ENCODE measurements around the gene TMEM163. TPM values are rescaled to one million over a fixed set of nuclear protein-coding genes. Genes with fewer than 3 reads are reported as not detected.

The TMEM163 gene
- total RNA-seq, 1 donor from 2014 or later: not detected

DNA sequence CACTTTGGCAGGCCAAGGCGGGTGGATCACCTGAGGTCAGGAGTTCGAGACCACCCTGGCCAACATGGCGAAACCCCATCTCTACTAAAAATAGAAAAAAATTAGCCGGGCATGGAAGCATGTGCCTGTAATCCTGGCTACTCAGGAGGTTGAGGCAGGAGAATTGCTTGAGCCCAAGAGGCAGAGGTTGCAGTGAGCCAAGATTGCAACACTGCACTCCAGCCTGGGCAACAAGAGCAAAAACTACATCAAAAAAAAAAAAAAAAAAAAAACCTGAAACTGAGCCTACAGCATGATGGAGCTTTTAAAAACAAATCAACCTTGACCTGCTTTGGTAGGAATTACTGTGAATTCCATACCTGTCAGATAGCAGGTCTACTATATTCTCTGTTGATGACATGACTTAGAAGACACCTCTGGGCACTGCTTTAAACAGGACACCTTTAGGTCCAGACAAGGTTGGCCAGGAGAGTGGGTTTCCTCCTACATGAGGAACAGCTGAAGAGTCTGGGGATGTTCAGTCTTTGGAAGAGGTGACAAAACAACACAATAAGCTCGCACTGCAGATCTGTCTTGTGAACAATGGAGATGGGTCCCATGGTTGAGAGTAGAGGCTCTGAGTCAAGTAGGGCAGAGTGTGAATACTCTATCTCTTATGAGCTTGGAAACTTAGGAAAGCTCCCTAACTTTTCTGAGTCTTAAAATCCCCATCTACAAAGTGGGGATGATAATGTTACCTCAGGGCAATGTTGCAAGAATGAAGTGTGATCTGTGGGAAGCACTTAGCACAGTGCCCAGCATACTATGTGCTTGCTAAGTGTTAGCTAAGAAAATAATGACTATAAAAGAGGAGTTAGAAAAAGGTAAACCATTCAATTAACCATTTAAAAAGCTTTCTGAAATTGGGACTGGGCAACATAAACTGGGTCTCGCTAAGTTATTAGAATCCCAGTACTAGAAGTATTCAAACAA lies 25.2 kb downstream of the TMEM163 start:
- DNase-seq (ENCODE audit: low read depth in 2 of 2): no peak

DNA sequence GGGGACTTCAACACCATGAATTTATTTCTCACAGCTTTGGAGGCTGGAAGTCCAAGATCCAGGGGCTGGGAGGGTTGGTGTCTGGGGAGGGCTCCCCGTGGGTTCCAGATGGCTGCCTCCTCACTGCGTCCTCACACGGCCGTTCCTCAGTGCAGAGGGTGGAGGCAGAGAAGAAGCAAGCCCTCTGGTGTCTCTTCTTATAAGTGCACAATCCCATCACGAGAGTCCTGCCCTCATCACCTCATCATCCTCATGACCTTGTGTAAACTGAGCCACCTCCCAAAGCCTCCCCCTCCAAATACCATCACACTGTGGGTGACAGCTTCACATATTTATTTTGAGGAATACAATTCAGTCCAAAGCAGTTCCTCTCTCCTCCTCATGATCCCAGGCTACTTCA lies 26.3 kb downstream of the TMEM163 start:
- no peak for DNase-seq (ENCODE audit: low read depth in 2 of 2)

GRCh38 chr2:134690629-134691215 lies 28.1 kb downstream of the TMEM163 start:
- no peak for DNase-seq (ENCODE audit: low read depth in 2 of 2)

DNA sequence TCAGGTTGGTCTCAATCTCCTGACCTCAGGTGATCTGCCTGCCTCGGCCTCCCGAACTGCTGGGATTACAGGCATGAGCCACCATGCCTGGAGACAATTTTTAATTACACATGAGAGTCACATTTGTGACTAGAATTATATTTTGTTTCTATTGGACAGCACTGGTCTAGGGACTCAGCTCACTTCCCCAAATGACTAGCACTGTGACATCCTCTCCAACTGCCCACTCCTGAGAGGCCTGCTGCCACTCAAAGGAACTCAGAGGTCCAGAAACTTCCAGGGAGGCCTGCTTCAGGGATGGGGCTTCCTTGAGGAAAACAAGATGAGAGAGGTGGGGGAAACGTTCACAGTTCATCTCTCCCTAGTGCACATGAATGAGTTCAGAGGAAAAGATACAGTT lies 29.5 kb downstream of the TMEM163 start:
- no peak for DNase-seq (ENCODE audit: low read depth in 2 of 2)

DNA sequence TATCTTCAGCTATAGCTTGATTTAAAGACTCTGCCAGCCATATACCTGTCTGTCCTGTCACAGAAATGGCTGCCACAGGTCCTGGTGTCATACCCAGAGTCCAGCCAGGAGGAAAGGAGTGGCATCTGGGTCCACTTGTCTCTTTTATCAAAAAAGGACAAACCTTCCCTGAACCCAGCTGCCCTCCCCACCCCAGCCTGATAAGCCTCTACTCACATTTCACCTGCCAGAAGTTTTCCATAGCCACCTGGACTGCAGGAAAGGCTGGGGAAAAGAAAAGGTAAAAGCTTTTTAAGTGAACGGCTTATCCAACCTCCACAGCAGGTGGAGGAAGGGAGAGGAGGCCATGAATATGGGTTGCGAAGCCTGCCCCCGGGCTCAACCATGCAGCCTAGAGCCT lies 32.8 kb downstream of the TMEM163 start:
- no peak for DNase-seq (ENCODE audit: low read depth in 2 of 2)

DNA sequence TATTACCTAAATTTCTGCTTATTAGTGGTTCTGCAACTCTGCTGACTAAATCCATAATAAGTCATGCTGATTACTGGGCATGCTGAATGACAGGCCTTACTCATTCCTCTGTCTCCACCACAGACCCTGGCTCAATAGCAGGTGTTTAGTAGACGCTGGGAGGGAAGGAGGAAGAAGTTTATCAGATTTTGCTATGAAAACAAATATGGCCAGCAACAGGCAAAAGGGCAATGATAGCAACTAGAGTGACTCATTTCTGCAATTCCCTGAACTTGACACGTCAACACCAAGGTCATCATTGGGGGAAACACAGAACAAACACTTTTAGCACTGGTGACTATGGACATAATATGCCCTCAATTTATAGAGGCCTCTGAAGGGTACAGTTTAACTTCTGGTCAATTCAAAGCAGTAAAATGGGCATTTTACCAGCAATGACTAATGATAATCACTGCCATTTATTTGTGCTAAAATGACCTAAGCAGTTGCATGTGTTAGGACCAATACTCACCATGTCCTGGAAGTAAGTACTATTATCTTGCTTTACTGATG lies 35.2 kb downstream of the TMEM163 start:
- peak; percentile 55 to 91 for DNase-seq (ENCODE audit: low read depth in 2 of 2)

DNA sequence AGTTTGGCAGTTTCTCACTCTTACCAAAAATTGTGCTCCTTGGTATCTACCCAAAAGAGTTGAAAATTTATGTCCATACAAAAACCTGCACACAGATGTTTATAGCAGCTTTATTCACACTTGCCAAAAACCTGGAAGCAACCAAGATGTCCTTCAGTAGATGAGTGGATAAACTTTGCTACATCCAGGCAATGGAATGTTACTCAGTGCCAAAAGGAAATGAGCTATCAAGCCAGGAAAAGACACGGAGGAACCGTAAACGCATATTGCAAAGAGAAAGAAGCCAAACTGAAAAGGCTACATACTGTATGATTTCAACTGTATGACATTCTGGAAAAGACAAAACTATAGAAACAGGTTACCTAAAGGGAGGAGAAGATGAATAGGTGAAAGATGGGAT lies 36.1 kb downstream of the TMEM163 start:
- peak; percentile 66 to 86 for DNase-seq (ENCODE audit: low read depth in 2 of 2)

GRCh38 chr2:134681201-134681600 lies 37.6 kb downstream of the TMEM163 start:
- DNase-seq (ENCODE audit: low read depth in 2 of 2): no peak

- DNase-seq (ENCODE audit: low read depth in 2 of 2): no peak
Measured at GRCh38 chr2:134679745-134680144, 39.1 kb downstream of the TMEM163 start.

- DNase-seq (ENCODE audit: low read depth in 2 of 2): no peak
Measured at GRCh38 chr2:134679294-134679693, 39.5 kb downstream of the TMEM163 start.

GRCh38 chr2:134677856-134678756 lies 40.7 kb downstream of the TMEM163 start:
- DNase-seq (ENCODE audit: low read depth in 2 of 2): peak in 1 of 2 donors; percentile 68

GRCh38 chr2:134676960-134677359 lies 41.8 kb downstream of the TMEM163 start:
- DNase-seq (ENCODE audit: low read depth in 2 of 2): peak in 1 of 2 donors; percentile 5

GRCh38 chr2:134675314-134675713 lies 43.5 kb downstream of the TMEM163 start:
- no peak for DNase-seq (ENCODE audit: low read depth in 2 of 2)

DNA sequence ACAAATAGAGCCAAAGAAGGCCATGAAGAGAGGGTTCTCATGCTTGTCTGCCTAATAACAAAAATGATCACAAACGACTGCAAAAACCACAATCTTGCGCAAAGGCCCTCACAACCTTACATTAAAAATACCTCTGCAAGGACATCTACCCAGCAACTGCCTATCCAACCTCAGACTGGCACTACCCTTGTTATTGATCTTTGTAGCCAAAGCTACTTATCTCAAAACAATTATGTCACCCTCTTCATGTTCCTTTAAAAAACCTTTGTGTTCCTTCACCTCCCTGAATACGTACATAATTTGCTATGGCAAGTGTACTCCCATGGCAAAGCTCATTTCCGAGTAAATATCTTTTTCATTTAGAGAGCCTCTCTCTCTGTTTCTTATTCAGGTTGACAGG lies 44.1 kb downstream of the TMEM163 start:
- no peak for DNase-seq (ENCODE audit: low read depth in 2 of 2)

- DNase-seq (ENCODE audit: low read depth in 2 of 2): no peak
Measured at GRCh38 chr2:134671513-134671912, 47.3 kb downstream of the TMEM163 start.

DNA sequence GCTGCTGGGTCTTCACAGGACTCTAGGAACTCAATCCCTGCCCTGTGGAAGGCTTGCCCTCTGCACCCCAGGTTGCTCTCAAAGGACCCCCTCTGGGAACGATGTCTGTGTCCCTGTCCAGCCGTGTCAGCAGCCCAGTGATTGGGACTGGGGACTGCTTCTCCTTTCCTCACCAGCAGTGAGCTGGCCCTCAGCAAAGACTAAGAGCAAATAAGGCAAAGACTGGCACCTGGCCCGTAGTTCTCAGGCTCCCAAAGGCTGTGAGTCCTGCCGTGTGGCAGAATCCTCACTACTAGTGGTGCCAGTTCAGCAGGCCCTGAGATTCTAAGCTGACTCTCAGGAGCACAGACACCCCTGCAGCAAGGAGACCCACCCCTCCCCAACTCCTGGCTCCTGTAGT lies 47.8 kb downstream of the TMEM163 start:
- no peak for DNase-seq (ENCODE audit: low read depth in 2 of 2)

DNA sequence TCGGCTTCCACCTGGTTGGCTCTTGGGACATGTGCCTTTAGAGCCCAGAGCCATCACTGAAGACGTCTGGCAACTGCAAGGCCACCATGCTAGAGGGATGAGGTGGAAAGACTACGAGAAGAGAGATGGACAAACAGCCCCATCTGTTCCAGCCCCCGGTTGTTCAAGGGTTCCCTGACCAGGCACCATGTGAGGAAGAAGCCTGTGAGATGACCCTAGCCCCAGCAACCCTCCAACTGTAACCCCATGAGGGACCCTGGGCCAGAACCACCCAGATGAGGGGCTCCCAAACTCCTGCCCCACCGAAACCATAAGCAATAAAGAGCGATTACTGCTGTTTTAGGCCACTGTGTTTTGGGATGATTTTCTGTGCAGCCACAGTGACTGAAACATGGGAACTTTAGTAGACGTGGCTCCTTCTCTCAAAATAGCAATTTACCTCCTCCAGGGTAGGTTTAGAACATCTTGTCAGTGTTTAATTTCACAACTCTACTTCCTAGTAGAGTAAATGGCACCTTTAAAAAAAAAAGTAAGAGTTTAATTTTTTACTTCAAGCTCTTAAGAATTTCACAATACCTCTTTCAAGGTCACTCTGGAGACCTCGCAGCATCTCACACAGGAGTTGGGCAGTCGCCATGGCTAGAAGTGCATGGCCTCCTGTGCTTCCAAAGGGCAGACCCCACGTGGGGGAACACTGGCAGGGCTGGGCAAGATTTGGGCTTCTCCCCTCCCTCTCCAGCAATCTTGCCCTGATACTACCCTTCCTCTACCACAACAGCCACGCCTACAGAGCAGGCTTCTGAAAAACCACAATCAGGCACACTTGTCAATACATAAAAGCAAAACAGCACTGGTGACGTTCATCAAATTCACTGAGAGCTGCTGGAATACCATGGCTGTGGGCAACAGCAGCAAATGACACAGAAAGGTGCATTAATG lies 48.8 kb downstream of the TMEM163 start:
- no peak for DNase-seq (ENCODE audit: low read depth in 2 of 2)

GRCh38 chr2:134668821-134669220 lies 50.0 kb downstream of the TMEM163 start:
- DNase-seq (ENCODE audit: low read depth in 2 of 2): no peak

DNA sequence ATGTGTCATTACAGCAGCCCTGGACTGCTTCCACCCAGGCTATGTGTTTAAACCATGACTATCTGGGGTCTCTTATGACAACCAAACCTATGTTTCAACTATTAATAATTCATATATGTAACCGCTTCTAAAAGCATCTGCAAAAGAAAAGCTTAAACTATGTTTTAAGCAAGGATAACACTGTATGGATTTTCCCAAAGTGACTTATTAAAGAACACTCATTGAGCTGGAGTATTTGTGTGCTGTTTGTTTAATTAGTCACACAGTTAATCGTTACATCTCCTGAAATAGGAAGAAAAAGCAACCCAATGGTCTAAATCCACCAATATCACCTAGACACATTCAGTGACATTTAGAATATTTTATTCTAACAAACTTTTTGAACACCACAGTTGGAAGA lies 51.3 kb downstream of the TMEM163 start:
- no peak for DNase-seq (ENCODE audit: low read depth in 2 of 2)

DNA sequence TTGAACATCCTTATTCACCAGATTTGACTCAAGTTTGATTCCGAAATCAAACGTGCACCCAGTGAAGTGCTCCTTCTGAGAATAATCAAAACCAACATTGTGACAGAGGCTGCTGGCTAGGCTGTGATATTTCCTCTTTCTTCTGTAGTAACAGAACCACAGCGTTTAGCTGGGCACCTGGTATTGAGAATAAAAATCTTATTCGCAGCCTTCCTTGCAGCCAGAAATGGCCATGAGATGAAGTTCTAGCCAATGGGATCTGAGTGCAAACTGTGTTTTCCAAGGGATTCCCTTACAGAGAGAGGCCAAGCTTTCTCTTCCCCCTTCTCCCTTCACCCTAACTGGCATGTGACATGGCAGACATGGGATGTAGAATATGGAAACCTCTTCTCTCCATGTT lies 51.7 kb downstream of the TMEM163 start:
- no peak for DNase-seq (ENCODE audit: low read depth in 2 of 2)
